Bone marrow (tissue), 2 donors: ENCODE results near the gene CCNH.

Experiments used
- DNase-seq, 2 donors: peaks; one replicate each; lab custom pipeline; 2025; lab: John Stamatoyannopoulos, UW

The CCNH gene

GRCh38 chr5:87412630-87413342 lies at the start of gene CCNH:
TSS of gene CCNH (minus strand) at chr5:87412930. CDS start at chr5:87412794, 136 bp downstream.
- peak; percentile 72 to 97 for DNase-seq

GRCh38 chr5:87457706-87458105 lies 45.0 kb upstream of the CCNH start:
- DNase-seq, result no peak

DNA sequence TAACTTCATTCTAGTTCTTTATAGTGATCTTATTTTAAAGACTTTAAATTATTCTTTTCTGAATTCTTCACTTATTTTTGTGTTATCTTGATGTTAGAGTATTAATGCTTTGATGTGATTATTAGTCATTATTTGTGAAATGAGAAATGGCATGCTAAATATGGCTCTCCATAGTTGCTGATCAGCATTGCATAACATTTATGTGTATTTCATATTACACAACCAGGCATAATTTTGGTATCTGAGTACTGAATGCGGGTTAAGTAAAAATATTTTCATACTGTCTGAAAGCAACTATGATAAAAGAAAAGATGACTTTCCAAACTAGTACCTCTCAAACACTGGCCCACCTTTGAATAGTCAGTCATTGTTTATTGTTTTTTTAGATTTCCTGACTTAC lies 41.1 kb upstream of the CCNH start:
- no peak for DNase-seq

DNA sequence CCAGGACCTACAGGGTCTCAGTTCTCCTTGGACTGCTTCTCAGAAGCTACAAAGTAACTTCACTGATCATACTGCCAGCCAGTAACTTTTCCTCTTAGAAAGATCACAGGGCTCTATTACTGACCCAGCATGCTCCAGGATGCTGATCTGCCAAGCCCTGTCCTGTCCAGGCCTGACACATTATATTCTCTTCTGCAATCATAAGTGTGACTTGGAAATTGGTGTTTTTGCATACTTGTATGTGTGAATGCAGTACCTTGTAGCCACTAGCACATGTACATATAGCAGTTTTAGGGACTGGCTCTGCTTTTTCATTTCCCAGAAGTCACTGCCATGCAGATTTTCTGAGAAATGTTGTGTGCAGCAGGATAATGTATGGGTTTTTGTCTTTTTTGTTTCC lies 40.1 kb upstream of the CCNH start:
- no peak for DNase-seq

- DNase-seq, result no peak
Measured at GRCh38 chr5:87442419-87442818, 29.7 kb upstream of the CCNH start.

GRCh38 chr5:87438231-87438630 lies 25.5 kb upstream of the CCNH start:
- DNase-seq, result no peak

DNA sequence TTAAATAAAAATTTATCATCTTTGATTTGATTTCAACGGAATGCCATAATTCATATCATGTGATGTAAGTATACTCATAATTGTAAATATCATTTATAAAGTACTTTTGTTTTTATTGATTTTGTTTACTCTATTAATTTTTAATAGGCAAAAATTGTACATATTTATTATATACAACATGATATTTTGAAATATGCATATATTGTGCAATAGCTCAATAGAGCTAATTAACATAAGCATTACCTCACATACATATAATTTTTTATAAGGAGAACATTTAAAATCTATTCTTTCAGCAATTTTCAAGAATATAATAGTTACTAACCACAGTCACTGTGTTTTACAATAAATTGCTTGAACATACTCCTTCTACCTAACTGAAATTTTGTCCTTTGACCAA lies 25.0 kb upstream of the CCNH start:
- DNase-seq, result no peak

- no peak for DNase-seq
Measured at GRCh38 chr5:87435144-87435694, 22.5 kb upstream of the CCNH start.

DNA sequence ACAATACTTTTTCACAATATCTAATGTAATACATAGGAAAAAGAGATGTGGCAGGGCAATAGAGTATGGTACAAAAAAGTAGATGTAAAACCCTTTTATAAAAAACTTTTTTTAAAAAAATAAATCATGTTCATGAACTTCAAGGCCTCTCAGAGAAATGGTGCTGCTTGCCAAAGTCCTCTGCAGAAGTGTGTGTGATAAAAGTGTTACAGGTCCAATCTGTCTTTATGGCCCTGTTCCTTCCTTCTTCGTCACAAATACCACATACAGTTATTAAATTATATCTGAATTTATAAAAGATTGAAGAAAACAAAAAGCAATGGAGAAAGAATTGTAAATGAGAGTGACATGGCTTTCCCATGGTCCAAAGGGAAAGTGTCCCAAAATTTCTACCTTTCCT lies 21.7 kb upstream of the CCNH start:
- DNase-seq, result no peak

GRCh38 chr5:87433945-87434344 lies 21.2 kb upstream of the CCNH start:
- DNase-seq, result no peak

DNA sequence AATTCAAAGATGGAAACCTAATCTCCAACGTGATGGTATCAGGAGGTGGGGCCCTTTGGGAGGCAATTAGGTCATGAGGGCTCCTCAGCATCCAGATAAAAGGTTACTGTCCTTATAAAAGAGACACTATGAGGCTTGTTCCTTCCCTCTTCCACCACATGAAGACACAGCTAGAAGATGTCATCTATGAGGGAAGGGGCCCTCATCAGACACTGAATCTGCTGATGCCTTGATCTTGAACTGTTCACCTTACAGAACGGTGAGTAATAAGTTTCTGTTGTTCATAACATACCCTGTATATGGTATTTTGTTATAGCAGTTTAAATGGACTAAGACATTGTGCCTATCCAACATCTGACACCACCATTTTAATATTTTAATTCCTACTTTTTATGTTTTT lies 19.7 kb upstream of the CCNH start:
- DNase-seq, result no peak

DNA sequence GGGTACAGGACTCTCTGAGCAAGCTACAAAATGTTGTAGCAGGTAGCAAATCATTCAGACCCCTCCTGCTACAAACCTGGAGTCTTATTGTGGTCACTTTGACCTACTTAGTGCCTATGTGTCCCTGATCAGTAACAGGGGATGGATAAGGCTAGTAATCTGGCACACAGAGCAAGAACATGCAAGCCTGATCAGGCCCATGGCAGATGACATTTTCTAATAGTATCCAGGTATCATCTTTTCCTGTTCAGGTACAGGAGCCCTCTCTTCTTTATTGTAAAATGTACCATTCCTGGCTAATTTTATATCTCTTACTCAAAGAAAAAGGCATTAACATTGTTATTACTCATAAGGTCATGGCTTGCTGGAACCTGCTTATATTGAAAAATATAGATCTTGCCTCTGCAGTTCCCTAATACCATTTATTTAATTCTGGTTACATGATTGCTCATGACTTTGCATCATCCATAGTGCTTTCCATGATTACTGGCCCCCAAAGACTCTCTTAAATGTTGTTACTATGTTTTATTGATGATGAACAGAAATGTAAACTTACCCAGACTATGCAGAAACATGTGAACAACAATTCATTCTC lies 18.2 kb upstream of the CCNH start:
- DNase-seq, result no peak

DNA sequence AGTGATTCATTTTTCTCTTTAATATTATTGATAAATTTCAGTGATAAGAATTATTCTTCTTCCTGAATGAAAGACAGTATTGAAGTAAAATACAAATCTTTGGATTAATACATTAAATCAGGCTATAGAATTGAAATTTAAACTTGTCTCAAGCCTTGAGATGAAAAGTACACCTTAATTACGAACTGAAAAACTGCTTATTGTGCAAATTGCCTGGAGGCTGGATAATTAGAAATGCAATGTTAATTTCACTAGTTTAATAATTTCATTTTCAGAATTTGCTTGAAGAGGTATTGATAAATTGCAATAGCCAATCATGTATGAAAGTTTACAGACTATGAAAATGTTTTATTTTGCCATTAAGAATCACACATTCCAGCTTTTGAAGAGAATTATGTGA lies 11.0 kb upstream of the CCNH start:
- DNase-seq, result no peak

- DNase-seq, result no peak
Measured at GRCh38 chr5:87421307-87421706, 8.6 kb upstream of the CCNH start.

DNA sequence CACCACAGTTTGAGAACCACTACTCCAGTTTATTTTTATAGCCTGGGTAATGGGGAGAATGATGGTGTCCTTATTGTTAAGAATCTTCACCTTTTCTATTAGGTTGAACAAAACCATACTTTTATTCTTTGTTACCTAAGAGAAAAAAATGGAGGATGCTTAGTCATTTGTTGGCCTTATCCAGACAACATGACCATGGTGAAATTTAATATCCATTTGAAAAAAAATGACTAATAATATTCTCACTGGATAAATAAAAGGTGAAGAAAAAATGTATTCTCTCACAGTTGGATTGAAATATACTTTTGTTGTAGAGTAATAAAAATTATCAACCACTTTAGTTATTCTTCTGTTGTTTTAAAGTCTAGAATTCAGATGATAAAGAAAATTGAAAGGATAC lies 5.8 kb upstream of the CCNH start:
- no peak for DNase-seq

DNA sequence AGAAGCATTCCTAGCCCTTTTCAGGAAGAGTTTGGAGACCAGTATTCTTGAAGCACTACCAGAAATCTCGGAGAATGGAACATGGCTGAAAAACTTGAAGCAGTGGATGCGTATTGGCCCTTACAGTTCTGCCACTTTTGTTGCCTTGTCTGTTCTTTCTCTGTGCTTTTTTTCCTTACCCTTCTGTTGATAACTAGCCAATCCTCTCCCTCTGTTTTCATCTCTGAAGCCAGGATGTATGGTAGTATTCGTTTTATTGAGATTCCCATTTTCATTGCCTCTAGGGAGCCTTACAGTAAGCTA lies 564 bp upstream of the CCNH start:
- DNase-seq, result no peak

DNA sequence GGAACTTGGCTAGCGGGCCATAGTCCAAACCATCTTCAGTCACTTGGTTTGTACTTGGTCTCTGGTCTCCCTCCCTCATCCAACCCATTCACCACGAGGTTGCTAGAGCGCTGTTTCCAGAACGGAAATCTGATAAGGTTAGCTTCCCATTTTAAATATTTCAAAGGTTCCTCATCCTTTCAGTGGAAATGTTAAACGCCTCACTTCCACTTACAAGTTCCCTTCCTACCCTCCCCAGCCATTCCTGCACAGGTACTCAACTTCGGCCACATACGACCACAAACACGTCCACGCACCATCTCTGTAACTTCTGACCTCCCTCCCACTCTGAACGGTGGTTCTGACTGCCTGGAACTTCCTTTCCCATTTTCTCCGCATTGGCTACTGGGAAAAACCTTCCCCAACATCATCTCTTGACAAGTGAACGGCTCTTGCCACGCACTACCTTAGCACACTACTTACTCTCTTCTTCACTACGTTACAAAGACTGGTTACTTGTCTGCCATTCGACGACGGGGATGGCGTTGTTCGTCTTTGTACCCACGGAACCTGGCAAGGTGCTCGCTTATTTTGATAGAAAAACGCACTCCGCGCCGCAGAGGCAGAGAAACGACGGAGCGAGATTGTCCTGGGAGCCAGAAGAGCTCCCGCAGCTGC lies 629 bp downstream of the CCNH start:
- peak; percentile 32 to 46 for DNase-seq

DNA sequence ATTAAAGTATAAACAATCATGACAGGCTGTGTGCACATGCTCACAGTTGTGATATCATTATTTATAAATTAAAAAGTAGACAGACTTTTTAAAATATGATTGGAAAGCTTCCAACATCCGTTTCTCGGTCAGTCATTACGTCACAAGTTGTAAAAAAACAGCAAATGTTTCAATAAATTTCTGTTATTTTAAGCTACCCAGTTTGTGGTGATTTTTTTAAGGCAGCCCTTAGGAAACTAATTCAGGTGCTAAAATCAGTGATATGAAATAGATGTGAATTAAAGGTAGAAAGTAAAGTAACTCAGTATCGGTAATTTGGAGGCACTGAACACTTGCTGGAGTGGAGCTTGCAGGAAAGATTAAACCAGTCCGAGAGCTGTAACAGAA lies 1.2 kb downstream of the CCNH start:
- no peak for DNase-seq

DNA sequence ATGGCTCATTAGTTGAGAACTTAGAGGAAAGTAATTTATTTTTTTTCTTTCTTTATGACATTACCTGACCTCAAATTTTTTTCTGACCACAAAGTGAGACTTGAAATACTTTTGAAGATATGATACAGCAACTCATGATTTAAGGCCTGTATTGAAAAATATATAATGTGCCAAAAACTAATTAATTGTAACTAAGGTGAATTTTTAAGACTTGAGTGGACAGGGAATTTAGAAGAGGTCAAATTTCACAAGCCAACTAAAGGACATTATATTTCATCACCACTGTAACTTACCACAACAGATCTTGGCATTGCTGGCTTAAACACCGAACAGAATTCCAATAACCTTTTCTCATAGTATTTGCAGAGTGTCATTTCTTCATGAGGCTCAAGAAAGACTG lies 1.8 kb downstream of the CCNH start:
- no peak for DNase-seq

DNA sequence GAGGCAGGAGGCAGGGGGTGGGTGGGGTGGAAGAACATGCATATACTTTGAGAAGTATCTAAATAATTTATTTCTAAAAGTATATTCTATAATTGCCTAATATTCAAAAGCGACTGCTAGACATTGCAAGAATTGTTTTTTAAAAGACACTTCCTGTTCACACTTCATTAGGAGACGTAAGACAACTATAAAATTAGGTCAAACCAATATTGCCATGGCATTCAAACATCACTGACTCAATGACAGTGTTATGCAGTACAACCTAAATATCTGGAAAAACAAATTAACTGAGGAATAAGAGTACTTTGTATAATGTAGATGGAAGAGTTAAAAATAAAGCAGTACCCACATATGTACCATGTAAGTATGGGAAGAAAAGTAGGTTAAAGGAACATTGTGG lies 4.5 kb downstream of the CCNH start:
- DNase-seq, result no peak

DNA sequence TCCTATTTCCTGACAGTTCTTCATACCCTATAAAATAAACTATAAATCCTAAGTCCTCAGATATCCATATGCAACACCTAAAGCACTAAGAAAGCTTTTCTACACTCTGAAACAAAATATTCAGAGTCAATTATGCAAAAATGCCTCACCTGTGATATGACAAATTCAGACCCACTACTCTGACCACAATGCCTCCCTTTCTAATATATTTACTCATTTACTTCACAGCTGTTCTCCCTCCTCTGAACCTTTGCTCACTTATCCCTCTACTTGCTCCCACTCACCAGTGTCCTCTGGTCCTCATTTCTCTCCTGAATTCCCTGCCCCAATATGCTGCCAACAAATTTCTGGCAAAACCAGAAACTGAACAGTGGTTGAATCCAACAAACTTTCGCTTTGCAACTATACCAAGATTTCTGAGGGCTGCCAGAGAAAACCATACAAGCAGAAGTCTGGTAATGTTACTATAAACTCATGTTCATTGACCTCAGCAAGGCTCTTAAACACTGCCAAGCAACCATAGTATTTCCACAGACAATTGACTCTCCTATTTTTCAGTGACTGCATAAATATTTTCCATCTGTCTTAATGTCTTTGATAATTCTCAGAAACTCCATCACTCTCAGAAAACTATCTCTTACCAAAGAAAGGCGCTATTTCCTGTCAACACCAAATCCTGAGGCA lies 7.1 kb downstream of the CCNH start:
- DNase-seq, result no peak

DNA sequence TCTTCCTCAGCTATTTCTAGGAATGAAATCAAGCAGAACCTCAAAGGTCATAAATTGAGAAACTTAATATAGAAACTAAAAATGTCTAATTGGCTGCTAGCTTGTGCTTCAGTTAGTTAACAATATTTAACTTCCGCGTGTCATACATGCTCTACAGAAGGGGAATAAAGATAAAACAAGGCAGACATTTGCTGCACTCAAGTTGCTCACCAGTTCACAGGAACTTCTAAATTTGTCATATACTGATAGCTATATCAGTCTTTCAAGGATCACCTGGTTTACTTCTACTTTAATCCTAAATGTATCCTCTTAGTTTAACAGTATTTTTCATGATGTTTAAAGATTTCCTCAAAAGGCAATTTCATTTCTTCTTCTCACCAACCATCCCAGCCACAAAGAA lies 8.4 kb downstream of the CCNH start:
- no peak for DNase-seq

DNA sequence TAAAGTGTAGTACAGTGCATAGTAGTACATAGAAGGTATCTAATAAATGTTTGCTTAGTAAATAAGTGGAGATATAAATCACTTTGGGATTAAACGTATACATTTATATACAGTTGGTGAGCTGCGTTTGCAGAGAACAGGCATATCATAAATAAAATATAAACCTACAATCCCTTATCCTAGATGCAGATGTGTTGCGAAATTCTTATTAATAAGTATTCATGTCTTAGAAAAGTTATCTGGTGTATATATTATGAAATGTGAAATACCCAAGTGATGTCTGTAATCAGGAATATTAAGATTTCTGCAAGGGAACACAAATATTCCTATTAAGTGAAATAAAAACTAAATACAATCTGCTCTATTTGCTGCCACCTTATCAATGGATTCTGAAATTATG lies 8.8 kb downstream of the CCNH start:
- no peak for DNase-seq
